HAP-1 (cell line): ENCODE data around the gene EXOC4.

Source experiments
- DNase-seq, 2 experiments: peaks; one replicate each; pipeline ENCODE4 v3.0.0-alpha.2; 2016 to 2020; ENCODE audit warnings: low spot score in 2 of 2
- H3K27me3 ChIP-seq: fragments of 250-450 bp; sonication (Bioruptor Pico); 2 replicates; pipeline ENCODE4 v1.5.1; 2020; ENCODE audit warnings: low read depth, mild to moderate bottlenecking, moderate library complexity
- H3K36me3 ChIP-seq: fragments of 250-450 bp; sonication (Bioruptor Pico); replicated peaks from 2 replicates; pipeline ENCODE4 v1.5.1; 2020; ENCODE audit warnings: mild to moderate bottlenecking
- H3K4me1 ChIP-seq: fragments of 250-450 bp; sonication (Bioruptor Pico); 2 replicates; pipeline ENCODE4 v1.5.1; 2020; ENCODE audit warnings: mild to moderate bottlenecking
- H3K4me3 ChIP-seq: fragments of 250-450 bp; sonication (Bioruptor Pico); 2 replicates; pipeline ENCODE4 v1.5.1; 2020; ENCODE audit warnings: mild to moderate bottlenecking, moderate library complexity
- H3K9me3 ChIP-seq: fragments of 250-450 bp; sonication (Bioruptor Pico); 2 replicates; pipeline ENCODE4 v1.5.1; 2020; ENCODE audit warnings: mild to moderate bottlenecking, moderate library complexity
- in situ Hi-C: fragments of 300-500 bp; cut with MboI; formaldehyde crosslinking; loops from 3 replicates; pipeline ENCODE4 v1.14.3; 2020; ENCODE audit warnings: low sequenced_read_pairs, inconsistent platforms, mixed read lengths

EXOC4 gene

GRCh38 chr7:133682364-133683181 is 429.7 kb downstream of the EXOC4 start:
- no peak for DNase-seq
- no peaks in the 10 kb centered on the region for H3K36me3 ChIP-seq
- peaks cover 20% of the 10 kb centered on the region for H3K4me1 ChIP-seq
- in situ Hi-C loops = no loop called here
- H3K4me3 ChIP-seq = no peak overlapping the region
- no peaks in the 10 kb centered on the region for H3K27me3 ChIP-seq
- H3K9me3 ChIP-seq = no peaks in the 10 kb centered on the region

GRCh38 chr7:133683182-133683454 is 430.2 kb downstream of the EXOC4 start:
- Histone ChIP-seq H3K4me1 (peaks cover 15% of the 10 kb centered on the region), H3K27me3 (no peaks in the 10 kb centered on the region), H3K4me3 (no peak overlapping the region), H3K36me3 (no peaks in the 10 kb centered on the region), H3K9me3 (no peaks in the 10 kb centered on the region)
- DNase-seq = no peak
- in situ Hi-C loops = no loop called here

GRCh38 chr7:133688483-133689239 is 435.8 kb downstream of the EXOC4 start:
- Histone ChIP-seq H3K36me3 (no peaks in the 10 kb centered on the region), H3K4me3 (no peak overlapping the region), H3K4me1 (peaks cover 4% of the 10 kb centered on the region; the same call in 1 of the 2 replicates), H3K27me3 (no peaks in the 10 kb centered on the region), H3K9me3 (no peaks in the 10 kb centered on the region)
- no peak for DNase-seq
- in situ Hi-C loops = no loop called here

GRCh38 chr7:133690740-133691139 is 437.9 kb downstream of the EXOC4 start:
- Histone ChIP-seq H3K4me1 (peaks cover 4% of the 10 kb centered on the region; the same call in 1 of the 2 replicates), H3K4me3 (no peak overlapping the region), H3K27me3 (no peaks in the 10 kb centered on the region), H3K9me3 (no peaks in the 10 kb centered on the region), H3K36me3 (no peaks in the 10 kb centered on the region)
- DNase-seq = no peak
- in situ Hi-C loops = no loop called here

- no peak for DNase-seq
- Histone ChIP-seq H3K4me3 (no peak overlapping the region), H3K4me1 (peaks cover 4% of the 10 kb centered on the region; the same call in 1 of the 2 replicates), H3K9me3 (no peaks in the 10 kb centered on the region), H3K36me3 (no peaks in the 10 kb centered on the region), H3K27me3 (no peaks in the 10 kb centered on the region)
- in situ Hi-C loops = no loop called here
Measured at GRCh38 chr7:133691727-133692610, 439.1 kb downstream of the EXOC4 start.

- Histone ChIP-seq H3K4me1 (peaks cover 4% of the 10 kb centered on the region; the same call in 1 of the 2 replicates), H3K36me3 (no peaks in the 10 kb centered on the region), H3K27me3 (no peaks in the 10 kb centered on the region), H3K4me3 (no peak overlapping the region), H3K9me3 (no peaks in the 10 kb centered on the region)
- no peak for DNase-seq
- in situ Hi-C loops = no loop called here
Measured at GRCh38 chr7:133693281-133693680, 440.4 kb downstream of the EXOC4 start.

GRCh38 chr7:133696056-133696455 is 443.2 kb downstream of the EXOC4 start:
- no peaks in the 10 kb centered on the region for H3K4me1 ChIP-seq
- no peaks in the 10 kb centered on the region for H3K36me3 ChIP-seq
- H3K4me3 ChIP-seq = no peak overlapping the region
- no peak for DNase-seq
- H3K9me3 ChIP-seq = no peaks in the 10 kb centered on the region
- in situ Hi-C loops = no loop called here
- H3K27me3 ChIP-seq = no peaks in the 10 kb centered on the region

GRCh38 chr7:133697585-133697984 is 444.7 kb downstream of the EXOC4 start:
- no peaks in the 10 kb centered on the region for H3K36me3 ChIP-seq
- in situ Hi-C loops = no loop called here

GRCh38 chr7:133698127-133698526 is 445.2 kb downstream of the EXOC4 start:
- in situ Hi-C loops = no loop called here
- no peaks in the 10 kb centered on the region for H3K9me3 ChIP-seq
- H3K36me3 ChIP-seq = no peaks in the 10 kb centered on the region
- no peak overlapping the region for H3K4me3 ChIP-seq
- no peaks in the 10 kb centered on the region for H3K4me1 ChIP-seq
- DNase-seq = no peak
- H3K27me3 ChIP-seq = no peaks in the 10 kb centered on the region

More at GRCh38 chr7:133697585-133697984, 444.7 kb downstream of the EXOC4 start:
- Histone ChIP-seq H3K4me1 (no peaks in the 10 kb centered on the region), H3K27me3 (no peaks in the 10 kb centered on the region), H3K4me3 (no peak overlapping the region), H3K9me3 (no peaks in the 10 kb centered on the region)
- no peak for DNase-seq

- in situ Hi-C loops = no loop called here
Measured at GRCh38 chr7:133699386-133699785, 446.5 kb downstream of the EXOC4 start.

GRCh38 chr7:133702078-133702477 is 449.2 kb downstream of the EXOC4 start:
- Histone ChIP-seq H3K4me1 (no peaks in the 10 kb centered on the region), H3K4me3 (no peak overlapping the region), H3K9me3 (no peaks in the 10 kb centered on the region), H3K36me3 (no peaks in the 10 kb centered on the region), H3K27me3 (no peaks in the 10 kb centered on the region; the same call in 1 of the 2 replicates)
- DNase-seq = no peak
- in situ Hi-C loops = no loop called here

More at GRCh38 chr7:133699386-133699785, 446.5 kb downstream of the EXOC4 start:
- H3K4me1 ChIP-seq = no peaks in the 10 kb centered on the region
- H3K9me3 ChIP-seq = no peaks in the 10 kb centered on the region
- no peaks in the 10 kb centered on the region for H3K27me3 ChIP-seq
- no peaks in the 10 kb centered on the region for H3K36me3 ChIP-seq
- no peak for DNase-seq
- no peak overlapping the region for H3K4me3 ChIP-seq

- no peaks in the 10 kb centered on the region; the same call in 1 of the 2 replicates for H3K27me3 ChIP-seq
Measured at GRCh38 chr7:133702960-133703359, 450.1 kb downstream of the EXOC4 start.

GRCh38 chr7:133703547-133703946 is 450.7 kb downstream of the EXOC4 start:
- in situ Hi-C loops = no loop called here
- no peaks in the 10 kb centered on the region for H3K9me3 ChIP-seq

More at GRCh38 chr7:133702960-133703359, 450.1 kb downstream of the EXOC4 start:
- Histone ChIP-seq H3K4me3 (no peak overlapping the region), H3K36me3 (no peaks in the 10 kb centered on the region), H3K9me3 (no peaks in the 10 kb centered on the region), H3K4me1 (no peaks in the 10 kb centered on the region)
- in situ Hi-C loops = no loop called here
- no peak for DNase-seq

More at GRCh38 chr7:133703547-133703946, 450.7 kb downstream of the EXOC4 start:
- Histone ChIP-seq H3K4me1 (no peaks in the 10 kb centered on the region), H3K36me3 (no peaks in the 10 kb centered on the region), H3K4me3 (no peak overlapping the region), H3K27me3 (no peaks in the 10 kb centered on the region; the same call in 1 of the 2 replicates)
- no peak for DNase-seq
